Mononuclear cell (primary cell): ENCODE results near the gene VGLL4. TPM values are rescaled to one million over a fixed set of nuclear protein-coding genes. Genes with fewer than 3 reads are reported as not detected.
A peak's percentile ranks its signal among the peaks of the same experiment; 100 is the strongest.

Source experiments
- H3K27me3 ChIP-seq: 2 replicates; pipeline ENCODE4 v1.6.0; 2011; ENCODE audit warnings: low read length, control low read depth; ENCODE audit not compliant: insufficient read depth
- H3K4me1 ChIP-seq: 2 replicates; pipeline ENCODE4 v1.5.1; 2011; ENCODE audit warnings: mild to moderate bottlenecking, low read length, control low read depth; ENCODE audit not compliant: insufficient read depth
- H3K4me3 ChIP-seq: 2 replicates; pipeline ENCODE4 v1.5.1; 2011; ENCODE audit warnings: mild to moderate bottlenecking, low read length, moderate library complexity
- H3K9me3 ChIP-seq: 2 replicates; pipeline ENCODE4 v1.5.1; 2011; ENCODE audit warnings: low read depth, mild to moderate bottlenecking, control low read depth, low read length
- total RNA-seq: library from RNA; depleted of rRNA; stranded (reverse); fragments of >200 nt; gene quantifications from one replicate; pipeline ENCODE4 v1.2.3, GENCODE V29; 2012

VGLL4 gene
- total RNA-seq, 1 donor = 20.5 TPM

DNA sequence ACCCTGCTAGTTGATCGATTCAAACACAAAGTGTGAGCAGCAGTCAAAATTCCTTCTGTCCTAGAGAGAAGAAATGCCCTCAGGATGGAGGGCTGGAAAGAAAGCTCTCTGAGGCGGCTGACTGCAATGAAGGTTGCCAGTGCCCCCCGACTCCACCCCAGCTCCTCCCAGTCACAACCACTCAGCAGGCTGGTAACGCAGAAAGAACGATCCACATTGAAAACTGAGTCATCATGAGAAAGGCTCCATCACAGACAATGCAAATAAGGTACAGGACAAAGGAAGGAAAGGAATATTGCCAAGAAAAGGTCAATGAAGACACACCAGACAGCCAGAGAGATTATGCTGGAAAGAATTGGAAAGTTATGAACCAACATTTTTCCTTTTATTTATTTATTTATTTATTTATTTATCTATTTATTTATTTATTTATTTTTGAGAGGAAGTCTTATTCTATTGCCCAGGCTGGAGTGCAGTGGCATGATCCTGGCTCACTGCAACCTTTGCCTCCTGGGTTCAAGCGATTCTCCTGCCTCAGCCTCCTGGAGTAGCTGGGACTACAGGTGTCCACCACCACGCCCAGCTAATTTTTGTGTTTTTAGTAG lies 17.4 kb upstream of the VGLL4 start:
- H3K4me1 ChIP-seq = no peaks in the 10 kb centered on the region
- no peak overlapping the region for H3K4me3 ChIP-seq
- H3K27me3 ChIP-seq = no peaks in the 10 kb centered on the region
- no peaks in the 10 kb centered on the region for H3K9me3 ChIP-seq

DNA sequence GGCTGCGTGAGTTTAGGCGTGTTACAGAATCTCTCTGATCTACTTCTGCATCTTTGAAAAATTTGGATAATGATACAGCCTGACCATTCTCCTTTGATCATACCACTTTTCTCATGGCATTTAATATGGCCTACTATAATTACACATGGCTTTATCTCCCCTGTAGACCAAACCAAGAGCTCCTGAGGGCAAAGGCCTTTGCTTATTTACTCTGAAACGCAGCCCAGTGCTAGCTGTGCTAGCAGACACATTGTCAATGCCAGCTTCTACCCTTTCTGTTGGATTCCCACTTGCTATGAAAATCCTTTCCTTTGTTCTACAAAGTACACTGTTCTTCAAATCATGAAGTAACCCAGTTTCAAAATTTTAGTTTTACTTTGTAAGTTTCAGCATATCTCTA lies 16.5 kb upstream of the VGLL4 start:
- Histone ChIP-seq H3K27me3 (no peaks in the 10 kb centered on the region), H3K4me3 (no peak overlapping the region), H3K4me1 (no peaks in the 10 kb centered on the region), H3K9me3 (no peaks in the 10 kb centered on the region)

DNA sequence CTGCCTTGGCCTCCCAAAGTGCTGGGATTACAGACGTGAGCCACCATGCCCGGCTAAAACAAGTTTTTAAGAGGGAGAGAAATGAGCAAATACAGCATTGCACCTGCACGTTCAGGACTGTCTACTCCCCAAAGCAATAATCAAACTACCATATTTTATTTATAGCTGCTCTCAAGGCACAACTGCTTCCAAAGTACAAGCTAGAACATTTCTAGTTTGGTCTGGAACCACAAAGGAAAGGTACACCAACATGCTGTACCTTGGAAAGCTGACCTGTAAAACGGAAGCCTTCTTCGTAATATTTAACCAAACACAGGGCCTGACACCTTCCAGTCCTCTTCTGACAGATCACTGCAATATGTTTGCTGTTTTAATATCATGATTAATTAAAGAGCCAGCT lies 14.5 kb upstream of the VGLL4 start:
- no peaks in the 10 kb centered on the region for H3K9me3 ChIP-seq
- no peaks in the 10 kb centered on the region for H3K27me3 ChIP-seq
- no peaks in the 10 kb centered on the region for H3K4me1 ChIP-seq
- H3K4me3 ChIP-seq = no peak overlapping the region

DNA sequence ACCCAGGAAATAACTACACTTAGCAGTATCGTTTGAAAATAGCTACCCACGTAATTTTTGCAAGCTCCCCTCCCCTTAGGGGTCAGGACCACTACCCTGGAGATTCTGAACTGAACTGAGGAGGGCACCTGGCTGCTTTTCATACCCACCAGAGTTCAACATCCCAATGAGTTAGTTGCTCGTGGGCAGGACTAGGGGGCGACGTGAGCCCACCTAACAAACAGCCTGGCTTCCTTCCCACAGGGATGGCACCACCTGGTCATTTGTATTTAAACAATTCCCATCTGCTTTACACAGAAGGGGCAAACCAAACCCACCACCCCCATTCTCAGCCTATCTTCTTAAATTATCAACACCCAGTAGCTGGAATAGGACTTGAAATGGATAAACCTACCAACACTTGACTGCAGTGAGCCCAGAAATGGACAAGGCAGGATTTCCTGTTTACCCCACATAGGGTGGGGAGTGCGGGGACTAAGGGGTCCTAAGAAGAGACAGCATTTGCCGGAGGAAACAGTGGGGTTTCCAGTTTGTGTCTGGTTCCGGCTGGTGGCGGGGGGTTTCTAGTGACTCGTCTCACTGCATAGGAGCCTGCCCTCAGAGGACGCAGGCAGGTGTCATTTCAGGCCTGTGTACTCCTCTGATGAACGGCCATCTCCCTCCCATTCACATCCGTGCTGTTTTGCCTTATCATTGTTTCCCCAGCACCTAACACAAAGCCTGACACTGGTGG lies 11.6 kb upstream of the VGLL4 start:
- H3K4me1 ChIP-seq = no peaks in the 10 kb centered on the region
- H3K4me3 ChIP-seq = no peak overlapping the region
- H3K27me3 ChIP-seq = no peaks in the 10 kb centered on the region
- H3K9me3 ChIP-seq = no peaks in the 10 kb centered on the region

DNA sequence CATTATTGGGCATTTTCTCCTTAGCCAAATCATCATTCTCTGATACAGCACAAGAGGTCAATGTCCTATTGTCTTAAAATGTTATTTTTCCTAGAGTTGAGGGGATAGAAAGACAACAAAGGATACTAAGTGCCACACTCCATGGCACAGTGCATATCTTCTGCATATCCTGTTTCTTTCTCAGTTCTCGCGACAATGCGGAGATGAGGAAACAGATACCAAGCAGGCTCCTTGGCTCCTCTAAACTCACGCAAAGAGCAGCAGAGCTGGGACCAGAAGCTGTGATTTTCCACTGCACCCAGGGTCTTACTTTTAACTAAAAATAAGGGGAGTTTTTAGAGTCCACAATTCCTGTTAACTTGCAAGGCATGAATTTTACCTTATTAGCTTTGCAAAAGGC lies 10.5 kb upstream of the VGLL4 start:
- H3K4me3 ChIP-seq = no peak overlapping the region
- H3K27me3 ChIP-seq = no peaks in the 10 kb centered on the region
- H3K9me3 ChIP-seq = no peaks in the 10 kb centered on the region
- H3K4me1 ChIP-seq = no peaks in the 10 kb centered on the region

DNA sequence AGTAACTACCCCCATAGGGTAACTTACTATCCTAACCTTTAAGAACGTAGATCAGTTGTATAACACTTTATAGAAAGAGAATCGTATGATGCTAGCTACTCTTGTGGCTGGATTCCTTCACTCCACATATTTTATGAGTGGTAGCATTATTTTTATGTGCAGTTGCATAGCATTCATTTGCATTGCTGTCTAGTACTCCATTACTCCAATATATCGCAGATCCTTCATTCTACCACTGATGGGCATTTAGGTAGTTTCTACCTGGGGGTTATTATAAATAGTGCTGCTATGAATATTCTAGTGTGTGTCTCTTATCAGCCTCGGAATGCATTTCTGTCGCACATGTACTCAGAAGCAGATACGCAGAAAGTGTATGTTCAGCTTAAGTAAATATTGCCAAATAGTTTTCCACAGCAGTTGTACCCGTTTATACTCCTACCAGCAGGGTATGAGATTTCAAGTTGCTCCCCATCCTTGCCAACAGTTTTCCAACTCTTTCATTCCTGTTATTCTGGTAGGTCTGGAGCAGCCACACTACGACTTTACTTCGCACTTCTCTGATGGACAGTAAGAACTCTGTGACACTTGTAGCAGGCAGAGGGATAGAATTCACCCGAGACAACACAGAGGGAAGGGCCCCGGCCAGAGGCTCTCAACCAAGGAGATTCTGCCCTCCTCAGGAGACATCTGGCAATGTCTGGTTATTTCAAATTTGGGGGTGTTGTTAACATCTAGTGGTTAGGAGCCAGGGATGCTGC lies 9.8 kb upstream of the VGLL4 start:
- H3K27me3 ChIP-seq = no peaks in the 10 kb centered on the region
- no peaks in the 10 kb centered on the region for H3K4me1 ChIP-seq
- H3K9me3 ChIP-seq = no peaks in the 10 kb centered on the region
- no peak overlapping the region for H3K4me3 ChIP-seq

DNA sequence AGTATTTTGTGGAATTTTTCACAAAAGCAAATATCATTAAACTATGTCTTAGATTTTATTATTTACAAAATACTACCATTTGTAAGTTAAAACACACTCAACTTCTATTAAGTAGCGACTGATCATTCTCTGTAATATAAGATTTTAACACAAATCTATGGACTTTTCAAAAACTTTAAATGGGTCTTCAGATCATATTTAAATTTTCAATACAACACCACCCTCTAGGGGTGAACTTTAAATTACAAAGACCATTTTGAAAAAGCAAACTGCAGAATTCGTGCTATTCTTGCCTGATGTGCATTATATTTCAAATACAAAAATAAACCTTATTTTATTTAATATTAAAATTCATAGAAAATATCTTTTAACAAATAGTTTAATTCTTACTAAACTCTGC lies 8.2 kb upstream of the VGLL4 start:
- no peaks in the 10 kb centered on the region for H3K9me3 ChIP-seq
- no peaks in the 10 kb centered on the region for H3K4me1 ChIP-seq
- H3K4me3 ChIP-seq = no peak overlapping the region
- H3K27me3 ChIP-seq = no peaks in the 10 kb centered on the region

DNA sequence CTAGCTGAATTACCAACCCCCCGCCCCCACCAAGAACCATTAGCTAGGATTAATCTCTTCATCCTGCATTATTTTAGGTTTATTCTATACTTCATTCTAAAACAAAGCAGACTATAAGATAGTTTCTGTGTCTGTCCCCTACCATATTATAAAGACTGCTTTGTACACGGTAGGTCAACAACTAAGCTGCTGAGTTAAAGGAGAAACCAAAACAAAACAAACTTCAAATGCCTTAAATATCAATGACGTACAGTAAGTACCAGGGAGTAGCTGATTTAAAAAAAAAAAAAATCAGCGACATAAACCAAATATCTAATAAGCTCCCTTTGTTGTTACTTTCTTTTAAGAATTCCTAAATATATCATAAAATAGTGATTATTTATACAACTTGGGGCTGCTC lies 7.8 kb upstream of the VGLL4 start:
- no peak overlapping the region for H3K4me3 ChIP-seq
- no peaks in the 10 kb centered on the region for H3K9me3 ChIP-seq

DNA sequence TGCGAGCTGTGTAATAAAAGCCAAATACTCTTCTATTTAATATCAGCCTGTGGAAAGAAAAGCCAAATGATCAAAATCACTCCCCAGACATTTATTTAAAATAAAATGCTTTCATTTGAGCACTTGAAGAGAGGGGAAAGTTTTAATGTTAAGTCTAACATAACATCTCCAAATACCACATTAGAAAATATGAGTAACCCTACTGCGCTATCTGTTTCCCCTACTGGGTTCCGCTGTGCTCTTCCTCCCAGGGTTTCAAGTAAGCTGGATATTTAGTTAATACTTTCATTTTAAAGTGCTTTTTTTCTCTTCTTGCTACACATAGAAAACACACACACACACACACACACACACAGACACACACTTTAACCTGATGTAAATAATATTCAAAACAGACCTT lies 6.7 kb upstream of the VGLL4 start:
- Histone ChIP-seq H3K9me3 (no peaks in the 10 kb centered on the region), H3K27me3 (no peaks in the 10 kb centered on the region), H3K4me1 (no peaks in the 10 kb centered on the region), H3K4me3 (no peak overlapping the region)

More for the DNA sequence above, 7.8 kb upstream of the VGLL4 start:
- no peaks in the 10 kb centered on the region for H3K4me1 ChIP-seq
- H3K27me3 ChIP-seq = no peaks in the 10 kb centered on the region

DNA sequence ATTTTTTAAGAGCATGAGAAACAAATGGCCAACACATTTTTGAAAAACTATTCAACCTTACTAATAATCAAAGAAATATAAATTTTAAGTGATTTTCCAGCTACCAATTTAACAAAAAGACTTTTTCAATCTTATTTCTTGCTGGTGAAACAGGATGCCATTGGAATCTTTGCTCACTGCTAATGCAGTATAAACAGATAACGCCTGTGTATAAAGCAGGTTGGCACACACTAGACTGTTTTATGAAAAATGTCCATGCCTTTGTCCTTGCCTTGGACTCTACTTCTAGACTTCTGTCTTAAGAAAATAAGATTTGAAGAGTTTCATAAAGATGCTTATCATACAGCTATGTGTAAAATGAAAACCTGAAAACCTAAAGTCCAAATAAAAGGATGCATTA lies 5.0 kb upstream of the VGLL4 start:
- no peaks in the 10 kb centered on the region for H3K9me3 ChIP-seq

DNA sequence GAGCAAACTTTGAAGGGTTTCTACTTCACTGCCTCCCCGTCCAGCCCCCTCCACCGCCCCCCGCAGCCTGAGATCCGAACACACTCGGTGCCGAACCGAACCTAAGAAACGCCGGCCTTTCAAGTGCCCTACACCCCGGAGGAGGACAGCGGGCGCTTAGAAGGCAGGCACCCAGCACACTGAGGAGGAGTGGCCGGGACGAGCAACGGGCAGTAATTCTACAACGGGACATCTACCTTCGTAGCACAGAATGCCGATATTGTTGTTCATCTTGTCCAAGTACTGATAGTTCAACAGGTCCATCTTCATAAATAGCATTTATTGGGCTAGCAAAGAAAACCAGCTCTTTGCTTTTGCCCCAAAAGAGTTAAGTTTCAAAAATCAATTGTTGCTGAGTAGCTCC lies 513 bp downstream of the VGLL4 start:
- Histone ChIP-seq H3K9me3 (no peaks in the 10 kb centered on the region), H3K4me1 (peaks cover 31% of the 10 kb centered on the region), H3K4me3 (peak overlapping the region; percentile 93), H3K27me3 (no peaks in the 10 kb centered on the region)

More for the DNA sequence above, 5.0 kb upstream of the VGLL4 start:
- Histone ChIP-seq H3K27me3 (no peaks in the 10 kb centered on the region), H3K4me3 (no peak overlapping the region), H3K4me1 (peaks cover 4% of the 10 kb centered on the region)

DNA sequence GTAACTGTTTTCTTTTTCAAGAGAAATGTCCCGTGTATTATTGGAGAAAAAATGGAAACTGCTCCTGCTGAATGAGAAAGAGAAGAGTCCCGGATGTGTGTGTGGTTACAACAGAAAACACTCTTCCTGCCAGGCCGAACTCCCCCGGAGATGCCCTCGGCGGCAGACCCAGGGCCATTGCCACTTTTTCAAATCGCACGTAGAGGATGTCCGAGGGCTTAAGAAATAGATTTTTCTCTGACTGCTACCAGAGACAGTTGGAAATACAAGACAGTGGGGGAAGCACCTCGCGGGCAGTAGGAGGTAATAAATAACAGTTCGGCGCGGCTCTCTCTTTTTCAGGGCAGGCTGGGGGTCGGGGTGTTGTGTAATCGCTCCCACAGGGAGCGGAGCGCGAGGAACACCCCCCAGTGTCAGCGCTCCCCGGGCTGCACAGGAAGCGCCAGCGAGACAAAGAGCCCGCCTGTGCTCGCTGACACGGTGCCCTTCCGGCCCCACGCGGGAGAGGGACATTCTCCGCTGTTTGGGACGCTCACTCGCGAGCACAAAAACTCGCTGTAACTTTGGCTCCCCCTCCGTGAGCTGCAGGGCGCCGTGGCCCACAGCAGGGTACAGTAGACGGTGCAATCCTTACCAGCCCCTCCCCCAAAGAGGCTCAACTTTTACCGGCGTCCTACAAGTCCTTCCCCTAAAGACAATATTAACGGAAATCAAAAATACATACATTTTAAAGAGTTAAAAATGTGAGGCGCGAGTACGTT lies 1.1 kb downstream of the VGLL4 start:
- H3K4me1 ChIP-seq = peaks cover 34% of the 10 kb centered on the region
- H3K27me3 ChIP-seq = no peaks in the 10 kb centered on the region
- H3K9me3 ChIP-seq = no peaks in the 10 kb centered on the region
- peak overlapping the region; percentile 93 for H3K4me3 ChIP-seq

DNA sequence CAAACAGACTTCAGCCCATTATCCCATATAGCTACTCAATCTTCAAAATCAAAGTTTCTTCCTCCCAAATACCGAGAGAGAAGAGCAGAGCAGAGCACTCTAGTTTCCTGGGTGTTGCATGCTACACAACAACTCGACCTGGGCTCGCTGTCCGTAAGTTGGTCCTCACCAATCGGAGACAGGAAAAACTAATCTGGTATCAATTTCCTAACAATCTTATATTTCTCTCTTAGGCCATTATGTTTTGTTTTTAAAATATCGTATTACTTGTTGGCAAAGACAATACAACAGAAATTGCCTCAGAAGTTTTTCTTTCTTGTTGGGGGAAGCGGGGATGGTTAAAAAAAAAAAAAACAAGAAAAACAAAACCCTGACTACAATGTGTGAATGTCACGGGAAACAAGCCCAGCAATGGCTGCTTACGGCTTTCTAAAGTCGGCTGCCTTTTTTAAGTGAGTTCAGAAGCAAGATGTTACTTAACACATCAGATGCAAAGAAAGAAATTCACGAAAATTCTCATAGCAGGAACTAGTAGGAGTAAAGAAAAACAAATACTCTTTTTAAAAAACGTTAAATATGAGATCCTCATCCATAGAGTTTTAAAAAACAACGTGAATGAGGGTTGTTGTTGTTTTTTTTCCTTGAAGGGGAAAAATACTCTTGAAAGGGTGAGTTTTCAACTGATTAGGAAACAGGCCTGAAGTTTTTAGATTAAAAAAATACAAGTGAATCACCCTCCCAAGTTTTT lies 1.9 kb downstream of the VGLL4 start:
- peak overlapping the region; percentile 93 for H3K4me3 ChIP-seq
- peaks cover 34% of the 10 kb centered on the region for H3K4me1 ChIP-seq
- H3K27me3 ChIP-seq = no peaks in the 10 kb centered on the region
- H3K9me3 ChIP-seq = no peaks in the 10 kb centered on the region

DNA sequence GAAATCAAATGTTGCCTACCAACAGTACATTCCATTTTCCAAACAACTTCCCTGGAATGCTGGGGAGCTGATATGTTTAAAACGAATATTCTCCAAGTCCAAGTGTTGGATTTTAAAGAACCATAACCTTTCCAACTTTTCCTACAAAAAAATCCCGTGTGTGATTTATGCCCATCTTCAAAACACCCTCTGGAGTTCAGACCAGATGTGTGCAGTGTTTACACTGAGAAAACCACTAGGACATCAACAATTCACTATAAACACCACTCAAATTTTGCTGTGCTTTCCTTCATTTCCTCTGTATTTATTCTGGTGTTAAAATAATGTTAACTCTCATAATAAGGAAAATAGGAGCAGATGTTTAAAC lies 2.4 kb downstream of the VGLL4 start:
- Histone ChIP-seq H3K9me3 (no peaks in the 10 kb centered on the region), H3K4me3 (peak overlapping the region; percentile 93), H3K27me3 (no peaks in the 10 kb centered on the region), H3K4me1 (peaks cover 34% of the 10 kb centered on the region)
